H1 (cell line): ENCODE measurements around the gene SAP30. TPM values are rescaled to one million over a fixed set of nuclear protein-coding genes. Genes with fewer than 3 reads are reported as not detected.

Experiments
- BCL11A ChIP-seq, 2 experiments: IDR thresholded peaks; one replicate each; pipeline ENCODE4 v1.6.1; 2011; ENCODE audit warnings: low read depth in 2 of 2, low read length in 2 of 2, mild to moderate bottlenecking in 2 of 2
- CHD2 ChIP-seq: IDR thresholded peaks from 2 replicates; pipeline ENCODE4 v1.6.1; 2012; ENCODE audit warnings: low read length, improper control_type of control experiment
- KDM1A ChIP-seq: fragments of 200-600, 300-600 bp; sonication (generic); IDR thresholded peaks from 2 replicates; pipeline ENCODE4 v1.7.1; 2016; ENCODE audit warnings: mild to moderate bottlenecking, low read length, borderline replicate concordance
- SIN3A ChIP-seq, 2 experiments: IDR thresholded peaks in 1 of 2; conservative IDR thresholded peaks in 1 of 2; 2 replicates each; pipeline ENCODE4 v1.6.1; 2011 to 2012; ENCODE audit warnings: low read length in 2 of 2, improper control_type of control experiment in 1 of 2, low read depth in 1 of 2, mild to moderate bottlenecking in 1 of 2
- SIRT6 ChIP-seq: IDR thresholded peaks from one replicate; pipeline ENCODE4 v1.7.1; 2012; ENCODE audit warnings: low read length, inconsistent platforms
- SUZ12 ChIP-seq: fragments of 200-600 bp; sonication (generic); IDR thresholded peaks from 2 replicates; pipeline ENCODE4 v1.6.1; 2012; ENCODE audit warnings: mild to moderate bottlenecking, inconsistent platforms, low read length, moderate library complexity, mixed read lengths
- TEAD4 ChIP-seq: IDR thresholded peaks from 2 replicates; pipeline ENCODE4 v1.6.1; 2012; ENCODE audit warnings: low read depth, low read length, inconsistent platforms, mixed read lengths
- polyA plus RNA-seq, 7 experiments: library from polyadenylated mRNA; depleted of rRNA in 3 of 7; stranded (reverse) in 5 of 7; unstranded in 2 of 7; fragments of >200 nt in 5 of 7; fragments of 200-250 nt in 2 of 7; gene quantifications; 1 replicate in 5 of 7; 2 replicates in 1 of 7; 4 replicates in 1 of 7; pipeline versions ENCODE4 v1.2.1 to v1.2.3, GENCODE V29; 2011 to 2013; ENCODE audit warnings: missing spikeins in 2 of 7, mixed read lengths in 2 of 7
- total RNA-seq: library from RNA; stranded (reverse); fragmentation: NEBNext Ultra II Directional; extraction: Animal tissue kit (Norgen Biotek cat#: 25700); gene quantifications from 2 replicates; pipeline ENCODE4 v1.2.1, GENCODE V29; 2021
- TF ChIP-seq, protein P1 (sequence below): fragments of 300-600 bp; sonication (generic); IDR thresholded peaks from 2 replicates; pipeline ENCODE4 v1.7.1; 2012; ENCODE audit warnings: low read length, moderate library complexity, mild to moderate bottlenecking, inconsistent platforms; ENCODE audit not compliant: insufficient replicate concordance
- TF ChIP-seq, protein P2 (sequence below): IDR thresholded peaks from 2 replicates; pipeline ENCODE4 v1.6.1; 2011; ENCODE audit warnings: low read depth, mild to moderate bottlenecking, low read length; ENCODE audit not compliant: insufficient read depth
- TF ChIP-seq, protein P3 (sequence below): IDR thresholded peaks from 2 replicates; pipeline ENCODE4 v1.6.1; 2011; ENCODE audit warnings: low read length, improper control_type of control experiment

Gene SAP30
- total and polyA plus RNA-seq, 2 of the 8 experiments (the other 6 are each of a cell fraction or from before 2014, with no cell fraction given): 7.7 to 21.1 TPM

DNA sequence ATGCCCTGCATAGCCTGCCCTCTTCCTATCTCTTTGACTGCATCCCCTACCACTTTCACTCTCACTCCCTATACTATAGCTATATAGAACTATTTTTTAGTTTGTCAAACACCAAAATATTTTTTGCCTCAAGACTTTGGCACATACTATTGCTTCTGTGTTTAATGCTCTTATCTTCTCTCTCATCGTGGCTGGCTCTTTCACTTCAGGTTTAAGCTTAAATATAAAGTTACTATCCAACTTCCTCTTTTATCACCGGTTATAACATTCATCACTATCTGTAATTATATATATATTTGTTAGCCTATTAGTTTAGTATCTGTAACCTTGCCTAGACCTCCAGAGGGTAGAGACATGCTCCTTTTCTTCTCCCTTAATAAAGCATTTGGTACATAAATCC, 25.1 kb upstream of the SAP30 start (continued):
- TF ChIP-seq, protein P1, sequence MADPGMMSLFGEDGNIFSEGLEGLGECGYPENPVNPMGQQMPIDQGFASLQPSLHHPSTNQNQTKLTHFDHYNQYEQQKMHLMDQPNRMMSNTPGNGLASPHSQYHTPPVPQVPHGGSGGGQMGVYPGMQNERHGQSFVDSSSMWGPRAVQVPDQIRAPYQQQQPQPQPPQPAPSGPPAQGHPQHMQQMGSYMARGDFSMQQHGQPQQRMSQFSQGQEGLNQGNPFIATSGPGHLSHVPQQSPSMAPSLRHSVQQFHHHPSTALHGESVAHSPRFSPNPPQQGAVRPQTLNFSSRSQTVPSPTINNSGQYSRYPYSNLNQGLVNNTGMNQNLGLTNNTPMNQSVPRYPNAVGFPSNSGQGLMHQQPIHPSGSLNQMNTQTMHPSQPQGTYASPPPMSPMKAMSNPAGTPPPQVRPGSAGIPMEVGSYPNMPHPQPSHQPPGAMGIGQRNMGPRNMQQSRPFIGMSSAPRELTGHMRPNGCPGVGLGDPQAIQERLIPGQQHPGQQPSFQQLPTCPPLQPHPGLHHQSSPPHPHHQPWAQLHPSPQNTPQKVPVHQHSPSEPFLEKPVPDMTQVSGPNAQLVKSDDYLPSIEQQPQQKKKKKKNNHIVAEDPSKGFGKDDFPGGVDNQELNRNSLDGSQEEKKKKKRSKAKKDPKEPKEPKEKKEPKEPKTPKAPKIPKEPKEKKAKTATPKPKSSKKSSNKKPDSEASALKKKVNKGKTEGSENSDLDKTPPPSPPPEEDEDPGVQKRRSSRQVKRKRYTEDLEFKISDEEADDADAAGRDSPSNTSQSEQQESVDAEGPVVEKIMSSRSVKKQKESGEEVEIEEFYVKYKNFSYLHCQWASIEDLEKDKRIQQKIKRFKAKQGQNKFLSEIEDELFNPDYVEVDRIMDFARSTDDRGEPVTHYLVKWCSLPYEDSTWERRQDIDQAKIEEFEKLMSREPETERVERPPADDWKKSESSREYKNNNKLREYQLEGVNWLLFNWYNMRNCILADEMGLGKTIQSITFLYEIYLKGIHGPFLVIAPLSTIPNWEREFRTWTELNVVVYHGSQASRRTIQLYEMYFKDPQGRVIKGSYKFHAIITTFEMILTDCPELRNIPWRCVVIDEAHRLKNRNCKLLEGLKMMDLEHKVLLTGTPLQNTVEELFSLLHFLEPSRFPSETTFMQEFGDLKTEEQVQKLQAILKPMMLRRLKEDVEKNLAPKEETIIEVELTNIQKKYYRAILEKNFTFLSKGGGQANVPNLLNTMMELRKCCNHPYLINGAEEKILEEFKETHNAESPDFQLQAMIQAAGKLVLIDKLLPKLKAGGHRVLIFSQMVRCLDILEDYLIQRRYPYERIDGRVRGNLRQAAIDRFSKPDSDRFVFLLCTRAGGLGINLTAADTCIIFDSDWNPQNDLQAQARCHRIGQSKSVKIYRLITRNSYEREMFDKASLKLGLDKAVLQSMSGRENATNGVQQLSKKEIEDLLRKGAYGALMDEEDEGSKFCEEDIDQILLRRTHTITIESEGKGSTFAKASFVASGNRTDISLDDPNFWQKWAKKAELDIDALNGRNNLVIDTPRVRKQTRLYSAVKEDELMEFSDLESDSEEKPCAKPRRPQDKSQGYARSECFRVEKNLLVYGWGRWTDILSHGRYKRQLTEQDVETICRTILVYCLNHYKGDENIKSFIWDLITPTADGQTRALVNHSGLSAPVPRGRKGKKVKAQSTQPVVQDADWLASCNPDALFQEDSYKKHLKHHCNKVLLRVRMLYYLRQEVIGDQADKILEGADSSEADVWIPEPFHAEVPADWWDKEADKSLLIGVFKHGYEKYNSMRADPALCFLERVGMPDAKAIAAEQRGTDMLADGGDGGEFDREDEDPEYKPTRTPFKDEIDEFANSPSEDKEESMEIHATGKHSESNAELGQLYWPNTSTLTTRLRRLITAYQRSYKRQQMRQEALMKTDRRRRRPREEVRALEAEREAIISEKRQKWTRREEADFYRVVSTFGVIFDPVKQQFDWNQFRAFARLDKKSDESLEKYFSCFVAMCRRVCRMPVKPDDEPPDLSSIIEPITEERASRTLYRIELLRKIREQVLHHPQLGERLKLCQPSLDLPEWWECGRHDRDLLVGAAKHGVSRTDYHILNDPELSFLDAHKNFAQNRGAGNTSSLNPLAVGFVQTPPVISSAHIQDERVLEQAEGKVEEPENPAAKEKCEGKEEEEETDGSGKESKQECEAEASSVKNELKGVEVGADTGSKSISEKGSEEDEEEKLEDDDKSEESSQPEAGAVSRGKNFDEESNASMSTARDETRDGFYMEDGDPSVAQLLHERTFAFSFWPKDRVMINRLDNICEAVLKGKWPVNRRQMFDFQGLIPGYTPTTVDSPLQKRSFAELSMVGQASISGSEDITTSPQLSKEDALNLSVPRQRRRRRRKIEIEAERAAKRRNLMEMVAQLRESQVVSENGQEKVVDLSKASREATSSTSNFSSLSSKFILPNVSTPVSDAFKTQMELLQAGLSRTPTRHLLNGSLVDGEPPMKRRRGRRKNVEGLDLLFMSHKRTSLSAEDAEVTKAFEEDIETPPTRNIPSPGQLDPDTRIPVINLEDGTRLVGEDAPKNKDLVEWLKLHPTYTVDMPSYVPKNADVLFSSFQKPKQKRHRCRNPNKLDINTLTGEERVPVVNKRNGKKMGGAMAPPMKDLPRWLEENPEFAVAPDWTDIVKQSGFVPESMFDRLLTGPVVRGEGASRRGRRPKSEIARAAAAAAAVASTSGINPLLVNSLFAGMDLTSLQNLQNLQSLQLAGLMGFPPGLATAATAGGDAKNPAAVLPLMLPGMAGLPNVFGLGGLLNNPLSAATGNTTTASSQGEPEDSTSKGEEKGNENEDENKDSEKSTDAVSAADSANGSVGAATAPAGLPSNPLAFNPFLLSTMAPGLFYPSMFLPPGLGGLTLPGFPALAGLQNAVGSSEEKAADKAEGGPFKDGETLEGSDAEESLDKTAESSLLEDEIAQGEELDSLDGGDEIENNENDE: no peak
- TF ChIP-seq SIN3A (conservative IDR thresholded peaks at IDR 0.05 in 1 of 2, IDR thresholded peaks at IDR 0.05 in 1 of 2; ENCODE audit: low read depth in 1 of 2, low read length in 2 of 2) (no peak), SIRT6 (no peak), CHD2 (no peak), KDM1A (no peak), SUZ12 (no peak), TEAD4 (no peak), BCL11A (IDR thresholded peaks at IDR 0.05; ENCODE audit: low read depth in 2 of 2, low read length in 2 of 2) (no peak)
- TF ChIP-seq, protein P2, sequence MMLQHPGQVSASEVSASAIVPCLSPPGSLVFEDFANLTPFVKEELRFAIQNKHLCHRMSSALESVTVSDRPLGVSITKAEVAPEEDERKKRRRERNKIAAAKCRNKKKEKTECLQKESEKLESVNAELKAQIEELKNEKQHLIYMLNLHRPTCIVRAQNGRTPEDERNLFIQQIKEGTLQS: no peak
- TF ChIP-seq, protein P3, sequence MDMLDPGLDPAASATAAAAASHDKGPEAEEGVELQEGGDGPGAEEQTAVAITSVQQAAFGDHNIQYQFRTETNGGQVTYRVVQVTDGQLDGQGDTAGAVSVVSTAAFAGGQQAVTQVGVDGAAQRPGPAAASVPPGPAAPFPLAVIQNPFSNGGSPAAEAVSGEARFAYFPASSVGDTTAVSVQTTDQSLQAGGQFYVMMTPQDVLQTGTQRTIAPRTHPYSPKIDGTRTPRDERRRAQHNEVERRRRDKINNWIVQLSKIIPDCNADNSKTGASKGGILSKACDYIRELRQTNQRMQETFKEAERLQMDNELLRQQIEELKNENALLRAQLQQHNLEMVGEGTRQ: no peak
